ENCODE data around the gene SETMAR.
A peak's percentile ranks its signal among the peaks of the same experiment; 100 is the strongest.
"Not testable (repeated sequence)": the region's sequence is repeated elsewhere in the genome, so short reads cannot be mapped to it uniquely, and the experiment has no call there.

SETMAR gene

DNA sequence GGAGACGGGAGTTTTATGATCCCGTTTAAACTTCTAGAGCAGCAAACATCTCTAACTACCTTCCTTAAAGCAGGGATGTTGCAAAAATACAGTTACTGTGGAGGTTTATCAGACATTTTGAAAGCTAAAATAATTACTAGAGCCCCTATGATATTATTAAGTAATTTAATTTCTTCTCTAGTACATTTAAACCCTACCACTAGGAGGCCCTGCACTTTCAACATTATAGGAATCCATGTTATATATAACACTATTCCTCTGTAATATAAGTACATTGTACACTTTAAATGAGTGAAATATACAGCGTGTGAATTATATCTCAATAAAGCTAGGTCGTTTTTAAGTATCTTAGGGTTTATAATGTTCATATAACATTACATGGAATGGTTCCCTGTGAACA, 11.5 kb downstream of the SETMAR start:
- DNase-seq, result no peak

DNA sequence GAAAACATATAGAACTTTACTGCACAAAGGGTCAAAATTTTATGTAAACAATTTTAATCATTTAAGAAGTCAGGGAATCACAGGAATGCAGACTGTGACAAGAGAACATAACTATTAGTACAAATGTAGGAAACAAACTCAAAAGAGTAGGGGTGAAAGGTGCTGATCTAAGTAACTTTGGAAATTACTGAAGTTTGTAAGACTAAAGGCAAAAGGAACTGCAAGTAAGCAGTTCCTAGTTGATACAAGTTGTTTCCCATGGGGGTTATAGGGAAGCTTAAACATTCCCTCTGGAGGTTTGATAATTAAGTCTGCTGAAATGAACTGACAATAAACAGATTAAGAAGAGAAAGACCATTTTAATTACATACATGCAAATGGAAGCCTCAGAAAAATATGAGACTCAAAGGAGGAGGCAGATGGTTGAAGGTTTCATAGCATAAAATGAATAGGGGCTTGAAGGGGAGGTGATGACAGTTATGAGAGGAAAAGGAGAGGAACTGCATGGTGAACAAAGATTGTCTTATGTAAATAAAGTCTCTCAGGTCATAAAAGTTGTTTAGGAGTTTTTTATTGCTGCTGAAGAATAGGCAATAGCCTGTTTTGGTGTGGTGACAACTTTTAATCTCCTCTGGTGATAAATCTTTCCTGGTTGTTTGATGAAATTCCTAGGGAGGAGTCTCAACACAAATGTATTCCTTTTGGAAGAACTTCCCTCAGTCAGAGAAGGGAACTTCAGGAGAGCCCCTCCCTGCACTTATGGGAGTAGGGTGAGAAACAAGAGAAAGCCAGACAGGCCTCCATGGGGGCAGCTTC, 17.1 kb downstream of the SETMAR start:
- no peak for DNase-seq

DNA sequence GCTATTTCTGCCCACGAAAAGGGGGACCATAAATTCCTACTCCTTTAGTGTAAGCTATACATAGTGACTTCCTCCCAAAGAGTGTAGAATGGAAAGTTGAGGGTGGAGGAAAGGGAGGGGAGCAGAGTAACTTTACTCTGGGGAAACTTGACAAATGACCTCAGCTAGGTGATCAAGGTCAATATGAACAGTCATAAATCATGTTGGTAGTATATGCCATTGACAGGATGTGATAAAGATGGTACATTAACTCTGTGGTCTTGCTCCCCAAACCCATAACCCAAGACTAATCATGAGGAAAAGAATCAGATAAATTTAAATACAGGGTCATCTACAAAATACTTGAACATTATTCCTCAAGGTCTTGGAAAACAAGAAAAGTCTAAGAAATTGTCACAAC, 18.6 kb downstream of the SETMAR start:
- DNase-seq, result no peak

DNA sequence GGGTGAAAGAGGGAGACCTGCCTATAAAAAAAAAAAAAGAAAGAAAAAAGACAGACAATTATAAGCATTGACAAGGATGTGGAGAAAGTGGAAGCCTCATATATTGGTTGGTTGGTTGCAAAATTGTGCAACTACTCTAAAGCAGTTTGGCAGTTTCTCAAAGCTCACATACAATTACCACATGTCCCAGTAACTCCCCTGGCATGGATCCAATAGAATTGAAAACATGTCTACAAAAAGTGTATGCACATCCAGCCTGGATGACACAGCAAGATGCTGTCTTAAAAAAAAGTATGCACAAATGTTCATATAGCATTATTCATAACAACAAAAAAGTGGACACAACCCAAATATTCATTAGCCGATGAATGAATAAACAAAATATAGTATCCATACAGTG, 19.5 kb downstream of the SETMAR start:
- DNase-seq, result no peak

DNA sequence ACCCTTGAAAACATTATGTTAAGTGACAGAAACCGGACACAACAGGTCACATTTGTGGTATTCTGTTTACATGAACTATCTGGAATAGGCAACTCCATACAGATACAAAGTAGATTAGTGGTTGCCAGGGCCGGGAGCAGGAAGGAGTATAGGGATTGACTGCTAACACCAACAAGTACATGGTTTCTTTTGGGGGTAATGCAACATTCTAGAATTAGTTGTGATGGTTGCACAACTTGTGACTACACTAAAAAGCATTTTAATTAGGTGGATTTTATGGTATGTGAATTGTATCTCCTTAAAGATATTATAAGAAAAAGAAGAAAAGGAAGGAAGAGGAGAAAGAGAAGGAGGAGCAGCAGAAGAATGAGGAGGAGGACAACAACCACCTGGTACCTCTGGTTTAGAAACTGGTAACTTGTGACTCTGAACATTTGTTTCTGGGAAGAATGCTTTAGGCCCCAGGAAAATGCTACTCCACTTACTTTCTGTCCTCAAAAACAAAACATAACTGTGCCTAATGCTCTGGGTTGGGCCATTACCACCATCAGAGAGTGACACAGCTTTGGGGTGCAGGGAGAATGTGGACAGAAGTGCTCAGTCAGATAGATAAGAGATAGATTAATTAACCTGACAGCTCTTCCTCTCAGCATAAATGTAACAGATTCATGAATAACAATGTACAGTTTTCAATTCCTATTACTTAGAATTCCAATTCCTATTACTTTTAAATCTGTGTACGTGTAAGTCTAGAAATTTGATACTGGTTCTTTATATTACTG, 20.3 kb downstream of the SETMAR start:
- no peak for DNase-seq

DNA sequence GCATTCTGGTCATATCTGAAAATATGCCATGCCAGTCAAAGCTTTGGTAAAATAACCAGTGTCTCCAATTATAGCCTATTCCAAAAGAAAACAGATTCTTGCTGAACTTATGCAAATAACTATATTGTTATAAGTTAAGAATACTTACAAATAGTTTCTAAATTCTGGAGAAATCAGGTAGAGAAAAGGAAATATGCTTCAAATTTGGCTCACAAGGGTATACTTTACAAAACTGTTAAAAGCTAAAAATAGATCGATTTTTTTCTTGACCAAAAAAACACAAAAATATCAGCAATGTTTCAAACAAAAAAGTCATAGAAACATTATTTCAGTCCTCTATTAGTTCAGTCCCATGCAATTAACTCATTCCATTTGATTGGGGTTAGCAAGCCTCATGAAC, 23.7 kb downstream of the SETMAR start:
- DNase-seq, result no peak

DNA sequence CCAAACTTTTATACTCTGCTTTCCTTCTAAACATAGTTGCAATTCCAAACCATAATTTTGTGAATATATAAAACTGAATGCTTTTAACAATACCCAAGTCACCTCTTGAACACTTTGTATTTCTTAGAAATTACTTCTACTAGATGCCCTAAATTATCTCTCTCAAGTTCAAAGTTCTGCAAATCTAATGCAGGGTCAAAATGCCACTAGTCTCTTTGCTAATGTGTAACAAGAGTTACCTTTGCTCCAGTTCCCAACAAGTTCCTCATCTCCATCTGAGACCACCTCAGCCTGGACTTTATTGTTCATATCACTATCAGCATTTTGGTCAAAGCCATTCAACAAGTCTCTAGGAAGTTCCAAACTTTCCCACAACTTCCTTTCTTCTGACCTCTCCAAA, 26.6 kb downstream of the SETMAR start:
- DNase-seq, result not testable (repeated sequence)

DNA sequence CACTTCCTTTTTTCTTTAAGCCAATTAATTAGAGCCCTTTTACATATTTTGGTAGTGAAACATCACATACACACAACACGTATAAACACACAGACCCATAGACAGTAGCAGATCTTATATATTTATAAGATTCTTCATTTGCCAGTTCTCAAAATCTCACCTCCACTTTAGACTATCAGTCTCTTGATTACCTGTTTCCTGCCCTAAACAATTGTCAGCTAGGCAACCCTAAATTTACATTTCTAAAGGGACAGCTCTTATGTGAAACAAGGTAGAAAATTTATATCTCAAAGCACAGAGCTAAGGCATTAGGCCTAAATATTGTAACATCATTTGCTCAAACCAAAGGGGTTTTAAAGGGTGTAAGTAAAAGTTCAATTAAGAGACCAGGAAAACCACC, 28.9 kb downstream of the SETMAR start:
- no peak for DNase-seq

DNA sequence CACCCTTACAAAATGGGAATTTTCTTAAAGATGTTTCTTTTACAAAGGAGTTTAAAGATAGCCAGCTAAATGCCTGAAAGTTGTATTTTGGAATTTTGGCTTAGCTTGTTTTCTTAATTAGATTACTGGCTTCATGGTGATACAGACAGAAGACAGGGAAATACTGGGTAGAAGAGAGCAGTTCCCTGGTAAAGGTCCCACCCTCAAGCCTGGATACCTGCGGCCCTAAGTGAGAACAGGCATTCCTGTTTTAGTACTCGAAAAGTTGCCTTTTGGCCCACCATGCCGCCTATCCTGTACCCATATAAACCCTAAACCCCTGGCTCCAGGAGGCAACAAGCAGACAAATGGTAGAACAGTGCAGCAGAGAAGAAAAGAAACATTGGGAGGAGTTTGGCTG, 29.4 kb downstream of the SETMAR start:
- DNase-seq, result no peak

DNA sequence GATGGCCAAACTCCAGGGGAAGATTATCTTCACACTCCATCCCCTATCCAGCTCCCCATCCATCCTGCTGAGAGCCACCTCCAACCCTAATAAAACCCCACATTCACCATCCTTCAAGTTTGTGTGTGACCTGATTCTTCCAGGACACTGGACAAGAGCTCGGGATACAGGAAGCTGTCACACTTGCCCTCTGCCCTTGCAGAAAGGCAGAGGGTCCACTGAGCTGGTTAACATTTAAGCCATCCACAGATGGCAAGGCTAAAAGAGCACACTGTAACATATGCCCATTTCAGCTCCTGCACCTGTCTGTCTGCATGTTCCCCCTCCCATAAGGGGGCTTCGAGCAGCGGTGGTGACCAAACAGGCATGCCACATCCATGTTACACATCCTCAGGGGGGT, 29.8 kb downstream of the SETMAR start:
- no peak for DNase-seq

DNA sequence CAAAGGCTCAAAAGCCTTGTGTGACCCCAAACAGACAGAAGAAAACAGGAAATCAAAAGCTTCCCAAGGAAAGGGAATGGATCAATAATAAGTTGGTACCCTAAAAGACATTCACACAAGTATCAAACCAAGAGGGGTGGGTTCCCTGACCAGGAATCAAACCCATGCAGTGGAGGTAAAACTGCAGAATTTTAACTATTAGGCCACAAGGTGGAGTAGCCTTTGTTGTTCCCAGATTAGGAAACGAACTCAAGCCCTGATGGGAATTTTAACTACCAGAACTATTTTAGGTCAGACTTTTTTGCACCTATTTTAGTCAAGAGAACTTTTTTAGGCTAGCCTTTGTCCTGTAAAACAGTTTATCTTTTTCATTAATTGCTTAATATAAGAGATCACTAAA, 31.4 kb downstream of the SETMAR start:
- DNase-seq, result no peak

DNA sequence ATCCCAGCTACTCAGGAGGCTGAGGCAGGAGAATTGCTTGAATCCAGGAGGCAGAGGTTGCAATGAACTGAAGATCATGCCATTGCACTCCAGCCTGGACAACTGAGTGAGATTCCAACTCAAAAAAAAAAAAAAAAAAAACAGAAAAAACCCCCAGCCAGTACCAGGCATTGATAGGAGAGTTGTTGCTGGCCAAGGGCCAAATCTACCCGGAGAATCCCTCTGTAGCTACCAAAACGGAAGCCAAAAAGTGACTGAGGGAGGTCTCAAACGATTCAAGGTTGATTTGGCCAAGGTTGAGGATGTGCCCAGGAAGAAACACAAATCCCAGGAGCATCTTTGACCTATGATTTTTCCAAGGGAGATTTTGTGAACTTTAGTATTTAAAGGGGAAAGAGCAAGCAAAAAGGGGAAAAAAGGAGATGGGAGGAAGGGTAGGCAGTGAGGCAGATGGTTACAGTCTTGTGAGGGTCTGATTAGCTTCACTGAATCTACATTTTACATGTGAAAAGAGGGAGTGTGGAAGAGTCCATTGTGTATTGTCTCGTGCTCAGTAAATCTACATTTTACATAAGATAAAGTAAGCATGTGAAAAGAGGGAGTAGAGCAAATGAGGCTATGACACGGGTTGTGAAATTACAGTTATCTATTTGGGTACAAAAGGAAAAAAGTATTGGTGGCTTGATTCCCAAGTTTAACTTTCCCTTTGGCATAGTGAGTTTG, 32.8 kb downstream of the SETMAR start:
- DNase-seq, result no peak

DNA sequence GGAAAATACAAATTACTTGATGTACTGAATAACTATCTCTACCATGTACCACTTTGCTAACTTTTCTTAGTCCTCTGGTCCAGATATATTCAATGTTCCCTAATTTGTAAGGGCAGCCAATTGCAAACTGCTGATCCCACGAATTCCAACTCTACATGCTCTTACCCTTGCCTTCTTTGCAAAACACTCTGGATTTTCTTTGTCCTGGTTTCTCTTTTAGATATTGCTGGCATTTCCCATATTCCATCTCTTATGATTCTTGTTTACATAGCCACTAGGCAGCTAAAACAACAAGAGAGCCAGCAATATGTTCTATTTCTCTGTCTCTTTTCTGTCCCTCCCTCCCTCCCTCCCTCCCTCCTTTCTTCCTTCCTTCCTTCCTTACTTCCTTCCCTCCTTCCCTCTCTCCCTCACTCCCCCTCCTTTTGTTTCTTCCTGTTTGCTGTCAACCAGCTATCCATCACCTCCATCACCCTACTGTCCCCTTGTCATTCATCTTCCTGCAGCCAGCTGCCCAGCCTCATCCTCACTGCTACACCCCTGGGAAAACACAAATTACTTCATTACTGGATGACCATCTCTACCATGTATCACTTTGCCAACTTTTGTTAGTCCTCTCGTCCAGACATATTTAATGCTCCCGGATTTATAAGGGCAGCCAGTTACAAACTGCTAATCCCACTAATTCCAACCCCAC, 33.8 kb downstream of the SETMAR start:
- DNase-seq, result no peak

DNA sequence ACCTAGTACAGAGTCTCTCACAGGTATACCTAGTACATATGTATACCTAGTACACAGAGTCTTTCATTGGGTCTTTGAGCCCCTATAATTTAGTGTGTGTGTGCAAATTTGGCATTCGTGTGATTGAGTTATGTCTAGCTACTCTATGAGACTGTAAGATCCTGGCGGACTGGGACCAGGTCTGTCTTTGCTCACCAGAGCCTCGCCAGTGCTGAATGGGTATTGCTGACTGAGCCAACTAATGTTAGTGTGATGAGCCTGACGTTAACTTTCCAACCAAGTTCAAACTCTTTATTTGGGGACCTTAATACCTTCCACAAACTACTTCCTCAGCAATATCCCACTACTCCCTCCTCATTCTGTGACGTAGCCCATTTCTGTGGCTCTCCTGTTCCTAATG, 35.6 kb downstream of the SETMAR start:
- DNase-seq, result no peak

DNA sequence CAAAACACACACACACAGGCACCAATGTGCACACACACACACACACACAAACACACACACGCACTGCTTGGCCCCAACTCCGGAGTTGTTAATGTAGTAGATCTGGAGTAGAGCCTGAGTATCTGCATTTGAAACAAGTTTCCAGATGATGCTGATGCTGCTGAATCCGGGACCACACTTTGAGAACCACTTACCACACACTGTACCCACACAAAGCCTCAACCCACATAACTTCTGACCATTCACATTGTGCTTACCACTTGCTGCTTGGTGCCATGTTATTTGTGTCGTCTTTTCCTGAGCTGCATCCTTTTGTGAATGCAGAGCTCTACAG, 36.9 kb downstream of the SETMAR start:
- DNase-seq, result no peak

DNA sequence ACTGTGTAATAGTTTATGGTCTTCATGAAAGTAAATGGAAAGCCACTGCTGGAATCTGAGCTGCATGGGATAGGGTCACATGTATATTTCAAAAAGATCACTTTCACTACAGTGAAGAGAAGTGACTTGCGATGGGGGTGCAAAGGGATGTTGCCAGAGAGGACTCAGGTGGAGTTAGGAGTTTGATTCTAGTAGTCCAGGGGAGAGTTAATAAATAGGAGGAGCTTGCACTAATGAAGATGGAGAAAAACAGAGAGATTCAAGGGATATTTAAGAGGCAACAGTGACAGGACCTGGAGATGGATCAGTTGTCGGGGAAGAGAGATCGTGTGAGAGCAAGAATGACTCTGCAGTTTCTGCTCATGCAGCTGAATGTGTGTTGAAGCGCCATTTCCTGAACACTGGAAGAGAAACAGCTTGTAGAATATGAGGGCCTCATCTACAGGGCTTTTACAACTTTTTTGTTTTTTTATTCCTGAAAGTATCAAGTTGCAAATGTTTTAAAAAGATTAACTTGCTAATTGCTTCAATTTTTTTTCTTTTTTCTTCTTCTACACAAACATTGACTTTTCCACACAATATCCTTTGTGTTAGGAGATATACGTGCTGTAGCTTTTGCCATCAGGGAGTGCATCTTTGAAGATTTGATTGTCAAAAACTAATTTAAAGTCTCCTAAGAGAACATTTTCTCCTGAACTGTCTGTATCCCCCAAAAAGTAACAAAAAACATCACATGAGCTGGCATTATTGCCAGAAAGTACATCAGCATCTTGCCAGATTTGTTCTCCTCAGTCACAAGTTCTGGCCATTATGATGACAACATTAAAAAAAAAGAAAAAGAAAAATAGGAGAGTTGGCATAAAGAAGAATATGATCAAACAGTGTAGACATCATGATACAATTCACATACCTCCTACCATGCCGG, 37.5 kb downstream of the SETMAR start:
- no peak for DNase-seq

DNA sequence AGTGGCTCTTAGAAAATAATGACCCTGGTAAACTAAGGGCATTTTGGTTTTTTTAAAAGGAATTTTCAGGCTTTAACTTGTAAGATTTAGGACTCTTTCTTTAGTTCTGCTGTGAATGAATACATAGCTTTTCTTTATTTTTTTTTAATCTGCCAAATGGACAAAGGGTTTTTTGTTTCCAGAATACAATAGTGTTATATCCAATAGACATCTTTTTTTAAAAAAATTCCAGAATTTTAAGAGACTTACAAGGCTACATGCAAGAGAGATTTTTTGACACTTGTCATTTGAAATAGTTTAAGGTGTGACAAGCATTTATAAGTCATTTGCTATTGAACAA, 38.1 kb downstream of the SETMAR start:
- no peak for DNase-seq

DNA sequence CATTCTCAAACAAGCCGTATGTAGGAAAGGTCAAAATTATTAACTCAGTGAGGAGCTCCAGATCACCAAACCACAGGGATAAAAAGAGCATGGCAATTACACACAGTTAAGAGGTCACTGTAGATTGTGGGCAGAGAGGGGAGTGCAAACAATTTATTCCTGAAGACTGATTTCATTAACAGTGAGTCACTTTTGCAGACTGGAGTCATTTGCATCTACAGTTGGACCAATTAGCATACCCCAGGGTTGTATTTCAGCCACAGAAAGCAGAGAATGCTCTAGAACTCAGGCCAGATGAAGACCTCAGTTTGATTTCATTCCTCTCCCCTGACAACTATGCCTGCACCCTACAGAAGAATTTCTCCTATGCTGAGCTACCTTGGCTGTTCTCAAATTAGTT, 40.1 kb downstream of the SETMAR start:
- DNase-seq, result no peak

DNA sequence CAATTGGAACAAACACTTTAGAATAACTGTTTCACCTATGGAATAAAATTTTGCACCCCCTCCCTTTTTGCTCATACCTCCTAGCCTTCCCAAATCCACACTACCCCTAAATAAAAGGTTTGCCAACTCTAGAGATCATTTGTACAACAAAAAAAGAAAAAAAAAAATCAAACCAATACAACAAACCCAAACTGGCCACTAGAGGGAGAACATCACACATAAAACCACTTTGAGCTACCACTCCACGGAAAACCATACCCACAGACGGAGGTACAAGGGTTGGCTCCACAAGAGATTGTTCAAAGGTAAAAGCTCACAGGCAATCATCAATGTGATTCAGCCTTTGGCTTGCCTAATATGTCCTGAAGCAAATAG, 47.6 kb downstream of the SETMAR start:
- peak; percentile 1 to 74 (median 40) for DNase-seq

DNA sequence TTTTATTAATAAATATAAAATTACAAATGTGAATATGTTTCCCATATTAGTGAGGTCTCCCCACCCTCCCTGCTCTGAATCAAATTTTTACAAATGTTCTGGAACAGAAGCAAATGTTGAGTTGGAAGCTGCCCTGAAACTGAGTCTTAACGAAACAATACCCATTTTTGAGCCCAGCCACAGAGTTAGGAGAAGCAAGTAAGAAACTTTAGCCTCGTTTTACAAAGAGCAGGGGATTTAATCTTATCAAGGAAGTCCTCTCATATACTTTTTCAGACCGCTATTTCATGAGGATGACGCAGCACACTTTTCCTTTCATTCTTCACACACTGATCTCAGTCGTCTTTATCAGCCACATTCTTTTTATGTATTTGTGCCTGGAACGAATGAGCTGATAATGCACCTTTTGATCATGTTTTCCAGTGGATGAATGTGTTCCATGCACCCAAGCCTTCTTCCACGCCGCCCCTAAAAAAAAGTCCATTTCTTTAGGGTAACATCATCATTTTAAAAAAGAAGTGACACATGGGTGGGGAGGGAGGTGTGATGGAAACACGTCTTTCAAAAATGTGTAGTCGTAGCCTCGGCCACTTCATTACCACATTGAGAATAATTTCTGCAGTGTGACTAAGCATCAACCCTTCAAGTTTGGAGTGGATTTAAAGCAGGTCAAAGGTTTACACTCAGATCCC, 48.1 kb downstream of the SETMAR start:
- no peak for DNase-seq

DNA sequence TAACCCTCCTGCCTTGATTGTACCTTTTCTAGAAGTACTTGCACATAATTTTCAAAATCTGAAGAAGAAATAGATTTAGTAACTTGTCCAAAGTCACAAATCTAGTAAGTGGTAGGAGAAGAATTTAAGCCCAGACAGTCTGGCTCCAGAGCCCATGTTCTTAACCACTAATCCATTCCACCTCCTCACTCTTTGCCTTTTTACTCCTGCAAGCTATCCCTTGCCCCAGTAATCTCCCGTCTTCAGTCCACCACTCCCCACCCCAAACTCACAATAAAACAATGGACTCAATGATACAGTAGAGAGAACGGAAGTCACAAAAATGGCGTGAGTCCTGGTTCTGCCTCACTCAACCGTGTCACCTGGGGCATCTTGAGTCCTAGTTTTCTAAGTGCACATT, 48.7 kb downstream of the SETMAR start:
- DNase-seq, result no peak

Data from stimulated activated naive CD4-positive, alpha-beta T cell (primary cell).